DOHH2 (cell line): ENCODE data around the gene SERPINI1.

Source experiments
- H3F3A ChIP-seq: fragments of 200-600 bp; sonication (generic), shearing (Covaris generic); 2 replicates; pipeline ENCODE4 v1.6.0; 2016; ENCODE audit warnings: antibody characterized with exemption, mild to moderate bottlenecking; ENCODE audit not compliant: control insufficient read depth, insufficient read depth
- H3K27ac ChIP-seq: fragments of 200-600 bp; sonication (generic); 2 replicates; pipeline ENCODE4 v1.5.1; 2014; ENCODE audit warnings: low read depth, mild to moderate bottlenecking, low read length, moderate library complexity
- H3K27me3 ChIP-seq: fragments of 200-600 bp; sonication (generic); 2 replicates; pipeline ENCODE4 v1.6.1; 2014; ENCODE audit warnings: mild to moderate bottlenecking, low read length, mixed read lengths; ENCODE audit not compliant: control insufficient read depth
- H3K36me3 ChIP-seq: fragments of 200-600 bp; sonication (generic); 2 replicates; pipeline ENCODE4 v1.6.1; 2014; ENCODE audit warnings: mild to moderate bottlenecking, low read length, moderate library complexity, mixed read lengths; ENCODE audit not compliant: control insufficient read depth
- H3K4me1 ChIP-seq: fragments of 200-600 bp; sonication (generic); 2 replicates; pipeline ENCODE4 v1.6.1; 2014; ENCODE audit warnings: mild to moderate bottlenecking, low read length, mixed read lengths; ENCODE audit not compliant: control insufficient read depth
- H3K4me2 ChIP-seq: fragments of 200-600 bp; sonication (generic); 2 replicates; pipeline ENCODE4 v1.6.0; 2014; ENCODE audit warnings: mild to moderate bottlenecking, low read length, moderate library complexity
- H3K4me3 ChIP-seq: fragments of 200-600 bp; sonication (generic); 2 replicates; pipeline ENCODE4 v1.5.1; 2014; ENCODE audit warnings: mild to moderate bottlenecking, low read length, mixed read lengths
- H3K79me2 ChIP-seq: fragments of 200-600 bp; sonication (generic); 2 replicates; pipeline ENCODE4 v1.6.1; 2014; ENCODE audit warnings: mild to moderate bottlenecking, low read length, mixed read lengths; ENCODE audit not compliant: control insufficient read depth
- H3K9me2 ChIP-seq: fragments of 200-600 bp; sonication (generic); replicated peaks from 2 replicates; pipeline ENCODE4 v1.6.1; 2014; ENCODE audit warnings: mild to moderate bottlenecking, low read length, mixed read lengths; ENCODE audit not compliant: control insufficient read depth
- H3K9me3 ChIP-seq: fragments of 200-600 bp; sonication (generic); 2 replicates; pipeline ENCODE4 v1.6.1; 2014; ENCODE audit warnings: antibody characterized with exemption, low read length, mixed read lengths; ENCODE audit not compliant: control insufficient read depth, insufficient read depth
- H4K20me1 ChIP-seq: fragments of 200-600 bp; sonication (generic); 2 replicates; pipeline ENCODE4 v1.6.0; 2014; ENCODE audit warnings: low read depth, mild to moderate bottlenecking, antibody characterized with exemption, low read length, moderate library complexity; ENCODE audit not compliant: control insufficient read depth, insufficient read depth
- EZH2phosphoT487 ChIP-seq: fragments of 200-600 bp; sonication (generic); IDR thresholded peaks from 2 replicates; pipeline ENCODE4 v1.6.1; 2017; ENCODE audit warnings: borderline replicate concordance, mild to moderate bottlenecking, antibody characterized with exemption, low read length, moderate library complexity, mixed read lengths
- TF ChIP-seq, protein P1 (sequence below): fragments of 200-600 bp; sonication (generic); IDR thresholded peaks from one replicate; pipeline ENCODE4 v1.5.1; 2014; ENCODE audit warnings: antibody characterized with exemption, mild to moderate bottlenecking, low read depth, low read length; ENCODE audit not compliant: poor library complexity, severe bottlenecking

Gene SERPINI1

DNA sequence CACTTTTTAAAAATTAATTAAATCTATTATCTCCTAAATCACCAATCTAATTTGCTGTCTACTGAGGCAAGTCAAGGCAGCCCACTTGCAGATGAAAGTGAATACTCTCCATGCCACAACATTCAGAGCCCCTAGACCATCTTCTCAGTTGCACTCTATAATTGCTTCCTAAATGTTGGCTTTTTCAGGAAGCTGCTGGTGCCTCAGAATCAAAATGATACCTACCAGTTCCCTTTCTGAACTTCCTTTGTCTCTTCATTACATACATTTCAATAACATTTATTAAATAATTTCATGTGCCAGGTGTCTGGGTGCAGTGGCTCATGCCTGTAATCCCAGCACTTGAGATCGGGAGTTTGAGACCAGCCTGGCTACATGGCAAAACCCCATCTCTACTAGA lies 124.1 kb downstream of the SERPINI1 start:
- TF ChIP-seq, protein P1, sequence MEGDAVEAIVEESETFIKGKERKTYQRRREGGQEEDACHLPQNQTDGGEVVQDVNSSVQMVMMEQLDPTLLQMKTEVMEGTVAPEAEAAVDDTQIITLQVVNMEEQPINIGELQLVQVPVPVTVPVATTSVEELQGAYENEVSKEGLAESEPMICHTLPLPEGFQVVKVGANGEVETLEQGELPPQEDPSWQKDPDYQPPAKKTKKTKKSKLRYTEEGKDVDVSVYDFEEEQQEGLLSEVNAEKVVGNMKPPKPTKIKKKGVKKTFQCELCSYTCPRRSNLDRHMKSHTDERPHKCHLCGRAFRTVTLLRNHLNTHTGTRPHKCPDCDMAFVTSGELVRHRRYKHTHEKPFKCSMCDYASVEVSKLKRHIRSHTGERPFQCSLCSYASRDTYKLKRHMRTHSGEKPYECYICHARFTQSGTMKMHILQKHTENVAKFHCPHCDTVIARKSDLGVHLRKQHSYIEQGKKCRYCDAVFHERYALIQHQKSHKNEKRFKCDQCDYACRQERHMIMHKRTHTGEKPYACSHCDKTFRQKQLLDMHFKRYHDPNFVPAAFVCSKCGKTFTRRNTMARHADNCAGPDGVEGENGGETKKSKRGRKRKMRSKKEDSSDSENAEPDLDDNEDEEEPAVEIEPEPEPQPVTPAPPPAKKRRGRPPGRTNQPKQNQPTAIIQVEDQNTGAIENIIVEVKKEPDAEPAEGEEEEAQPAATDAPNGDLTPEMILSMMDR, result no peak
- no peak for TF ChIP-seq EZH2phosphoT487
- H3F3A ChIP-seq, result 0 out of 2 replicates have a peak, but pooled peaks cover 3% of the 10 kb centered on the region
- no peaks in the 10 kb centered on the region for H3K9me2 ChIP-seq
- no peak overlapping the region for H3K4me2 ChIP-seq
- H3K9me3 ChIP-seq, result no peaks in the 10 kb centered on the region
- H3K27ac ChIP-seq, result no peak overlapping the region
- no peaks in the 10 kb centered on the region for H3K79me2 ChIP-seq
- no peaks in the 10 kb centered on the region for H3K27me3 ChIP-seq
- no peaks in the 10 kb centered on the region for H3K36me3 ChIP-seq
- no peak overlapping the region for H3K4me3 ChIP-seq
- no peaks in the 10 kb centered on the region for H4K20me1 ChIP-seq
- H3K4me1 ChIP-seq, result peaks cover 19% of the 10 kb centered on the region

DNA sequence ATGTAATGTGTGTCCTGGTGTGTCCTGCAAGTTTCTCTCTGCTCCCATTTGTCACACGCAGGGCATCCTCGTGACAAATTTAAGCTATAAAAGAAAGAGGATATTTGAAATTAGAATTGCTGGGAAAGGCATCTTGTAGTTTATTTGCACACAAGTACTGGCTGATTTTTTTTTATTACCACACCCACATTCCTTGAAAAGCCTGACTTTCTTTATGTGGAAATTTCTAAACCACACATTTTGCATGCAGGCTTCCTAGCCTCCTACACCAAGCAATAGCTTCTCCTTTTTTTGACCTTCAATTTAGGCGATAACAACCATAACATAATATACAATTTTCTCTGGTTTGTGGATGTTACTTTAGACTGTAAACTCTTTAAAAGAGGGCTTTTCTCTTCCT lies 126.1 kb downstream of the SERPINI1 start:
- H3K4me2 ChIP-seq, result peak overlapping the region; percentile 17; the same call in 1 of the 2 replicates

DNA sequence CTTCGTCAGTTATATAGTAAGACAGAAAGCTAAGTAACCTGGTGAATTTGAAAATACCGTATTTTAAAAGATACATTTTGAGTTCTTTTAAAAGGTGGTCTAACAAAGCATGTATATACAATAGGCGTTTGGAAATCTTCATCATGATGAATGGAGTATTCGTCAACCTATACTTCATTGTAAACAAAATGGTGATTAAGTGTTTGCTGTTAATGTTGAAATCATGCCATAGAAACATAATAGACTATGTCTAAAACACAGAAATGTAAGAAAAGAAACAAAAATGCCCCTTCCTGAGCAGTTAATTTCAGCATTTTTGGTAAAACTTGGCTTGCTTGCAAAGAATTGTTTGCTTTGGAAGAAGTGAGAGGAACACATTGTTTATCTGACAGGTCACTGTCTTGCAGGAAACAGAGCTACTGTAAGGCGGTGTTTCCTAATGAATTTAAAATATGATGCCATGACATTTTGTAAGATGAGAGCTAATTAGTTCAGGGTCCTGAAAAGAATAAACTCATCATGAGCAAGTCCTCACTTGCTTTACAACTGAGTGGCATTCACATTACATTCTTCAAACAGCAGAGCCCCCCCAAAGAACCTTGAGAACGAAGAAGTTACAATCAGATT lies 126.7 kb downstream of the SERPINI1 start:
- 0 out of 2 replicates have a peak, but pooled peaks cover 3% of the 10 kb centered on the region for H3F3A ChIP-seq
- no peaks in the 10 kb centered on the region for H3K9me3 ChIP-seq
- no peaks in the 10 kb centered on the region for H3K36me3 ChIP-seq
- H4K20me1 ChIP-seq, result no peaks in the 10 kb centered on the region
- no peak overlapping the region for H3K27ac ChIP-seq
- no peaks in the 10 kb centered on the region for H3K27me3 ChIP-seq
- no peaks in the 10 kb centered on the region for H3K9me2 ChIP-seq
- H3K79me2 ChIP-seq, result no peaks in the 10 kb centered on the region
- 0 out of 2 replicates have a peak overlapping the region, but pooled peaks have one; percentile 17 for H3K4me2 ChIP-seq
- H3K4me3 ChIP-seq, result no peak overlapping the region
- no peak for TF ChIP-seq EZH2phosphoT487
- TF ChIP-seq, protein P1, result no peak
- H3K4me1 ChIP-seq, result peaks cover 19% of the 10 kb centered on the region

More for the DNA sequence above, 126.1 kb downstream of the SERPINI1 start:
- TF ChIP-seq, protein P1, result no peak
- TF ChIP-seq EZH2phosphoT487, result no peak
- no peaks in the 10 kb centered on the region for H3K9me3 ChIP-seq
- no peaks in the 10 kb centered on the region for H4K20me1 ChIP-seq
- no peaks in the 10 kb centered on the region for H3K36me3 ChIP-seq
- H3K27ac ChIP-seq, result no peak overlapping the region
- no peaks in the 10 kb centered on the region for H3K79me2 ChIP-seq
- H3K4me3 ChIP-seq, result no peak overlapping the region
- no peaks in the 10 kb centered on the region for H3K9me2 ChIP-seq
- H3K4me1 ChIP-seq, result peaks cover 19% of the 10 kb centered on the region
- no peaks in the 10 kb centered on the region for H3K27me3 ChIP-seq
- H3F3A ChIP-seq, result 0 out of 2 replicates have a peak, but pooled peaks cover 3% of the 10 kb centered on the region
